Chondrocyte (in vitro differentiated cells): ENCODE measurements around the gene SOX1. TPM values are rescaled to one million over a fixed set of nuclear protein-coding genes. Genes with fewer than 3 reads are reported as not detected.

Experiments
- DNase-seq: peaks from one replicate; pipeline ENCODE4 v3.0.0; 2021; ENCODE audit warnings: mixed read lengths, low spot score
- H3K27ac Mint-ChIP-seq: one replicate; pipeline ENCODE4 v1.8.0; 2021; ENCODE audit warnings: mild to moderate bottlenecking, moderate library complexity, mixed read lengths; ENCODE audit not compliant: unreplicated experiment
- H3K27me3 Mint-ChIP-seq: 2 replicates; pipeline ENCODE4 v1.8.0; 2021; ENCODE audit warnings: low read depth, mixed read lengths
- H3K36me3 Mint-ChIP-seq: 2 replicates; pipeline ENCODE4 v1.8.0; 2021; ENCODE audit warnings: low read depth, mixed read lengths
- H3K4me1 Mint-ChIP-seq: 2 replicates; pipeline ENCODE4 v1.8.0; 2021; ENCODE audit warnings: low read depth, mild to moderate bottlenecking, mixed read lengths
- H3K4me3 Mint-ChIP-seq: one replicate; pipeline ENCODE4 v1.8.0; 2021; ENCODE audit warnings: mild to moderate bottlenecking, moderate library complexity, mixed read lengths; ENCODE audit not compliant: unreplicated experiment
- H3K9me3 Mint-ChIP-seq: 2 replicates; pipeline ENCODE4 v1.8.0; 2021; ENCODE audit warnings: low read depth, mixed read lengths
- total RNA-seq: library from RNA; stranded (reverse); gene quantifications from 3 replicates; pipeline ENCODE4 v1.2.1, GENCODE V29; 2021
- TF ChIP-seq, protein P1 (sequence below): fragments of 200-600 bp; sonication (generic); IDR thresholded peaks from 2 replicates; pipeline ENCODE4 v1.5.0; 2021; ENCODE audit warnings: antibody characterized with exemption, mild to moderate bottlenecking, moderate library complexity

The SOX1 gene
- total RNA-seq, 1 donor from 2014 or later = not detected

DNA sequence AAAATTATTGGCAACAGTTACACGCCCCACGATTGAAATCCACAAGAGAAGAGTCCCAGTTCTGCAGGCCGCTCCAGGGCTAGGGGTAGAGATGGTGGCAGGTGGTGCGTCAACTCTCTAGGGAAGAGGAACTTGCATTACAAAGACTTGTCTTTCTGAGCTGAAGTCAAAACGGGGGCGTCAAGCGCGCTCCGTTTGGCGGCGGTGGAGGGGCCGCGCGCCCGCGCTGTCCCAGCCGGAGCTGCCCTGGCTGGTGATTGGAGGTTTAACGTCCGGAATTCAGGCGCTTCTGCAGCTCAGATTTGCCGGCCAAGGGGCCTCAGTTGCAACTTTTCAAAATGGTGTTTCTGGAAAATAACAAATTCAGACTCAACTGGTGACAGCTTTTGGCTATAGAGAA, 38.9 kb downstream of the SOX1 start:
- H3K27ac Mint-ChIP-seq = no peak overlapping the region

DNA sequence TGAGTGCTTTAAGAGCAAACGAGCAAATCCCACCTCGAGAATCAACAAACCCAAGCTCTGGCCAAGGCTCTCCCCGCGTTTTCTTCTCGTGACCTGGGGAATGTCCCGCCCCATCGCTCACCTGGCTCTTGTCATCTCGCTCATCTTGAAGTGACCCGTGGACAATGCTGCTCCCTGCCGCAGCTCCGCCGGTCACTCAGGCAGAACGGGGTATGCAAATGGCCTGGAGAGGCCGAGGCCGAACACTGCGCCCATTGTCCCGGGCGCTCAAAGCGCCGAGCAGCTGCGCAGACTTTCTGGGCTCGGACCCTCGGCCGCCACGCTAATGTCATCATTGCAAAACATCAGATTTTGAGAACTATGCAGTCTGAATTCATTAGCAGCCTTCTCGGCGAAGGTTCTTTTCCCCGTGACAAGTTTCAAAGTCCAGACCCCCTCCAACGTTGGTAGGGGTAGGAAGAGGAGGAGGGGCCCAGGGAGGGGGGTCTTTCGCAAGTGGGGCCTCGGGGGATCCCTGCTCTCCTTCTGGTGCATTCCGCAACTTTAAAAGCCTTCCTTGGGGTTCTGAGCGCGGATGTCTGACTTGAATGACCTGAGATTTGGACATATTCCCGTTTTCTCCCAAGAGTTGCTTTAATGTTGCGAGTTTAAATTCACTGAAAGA, 39.7 kb downstream of the SOX1 start:
- Mint-ChIP-seq H3K9me3 (no peaks in the 10 kb centered on the region), H3K4me3 (no peak overlapping the region), H3K27ac (no peak overlapping the region), H3K4me1 (peaks cover 12% of the 10 kb centered on the region), H3K36me3 (no peaks in the 10 kb centered on the region), H3K27me3 (peaks cover 72% of the 10 kb centered on the region)
- TF ChIP-seq, protein P1, sequence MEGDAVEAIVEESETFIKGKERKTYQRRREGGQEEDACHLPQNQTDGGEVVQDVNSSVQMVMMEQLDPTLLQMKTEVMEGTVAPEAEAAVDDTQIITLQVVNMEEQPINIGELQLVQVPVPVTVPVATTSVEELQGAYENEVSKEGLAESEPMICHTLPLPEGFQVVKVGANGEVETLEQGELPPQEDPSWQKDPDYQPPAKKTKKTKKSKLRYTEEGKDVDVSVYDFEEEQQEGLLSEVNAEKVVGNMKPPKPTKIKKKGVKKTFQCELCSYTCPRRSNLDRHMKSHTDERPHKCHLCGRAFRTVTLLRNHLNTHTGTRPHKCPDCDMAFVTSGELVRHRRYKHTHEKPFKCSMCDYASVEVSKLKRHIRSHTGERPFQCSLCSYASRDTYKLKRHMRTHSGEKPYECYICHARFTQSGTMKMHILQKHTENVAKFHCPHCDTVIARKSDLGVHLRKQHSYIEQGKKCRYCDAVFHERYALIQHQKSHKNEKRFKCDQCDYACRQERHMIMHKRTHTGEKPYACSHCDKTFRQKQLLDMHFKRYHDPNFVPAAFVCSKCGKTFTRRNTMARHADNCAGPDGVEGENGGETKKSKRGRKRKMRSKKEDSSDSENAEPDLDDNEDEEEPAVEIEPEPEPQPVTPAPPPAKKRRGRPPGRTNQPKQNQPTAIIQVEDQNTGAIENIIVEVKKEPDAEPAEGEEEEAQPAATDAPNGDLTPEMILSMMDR = no peak
- DNase-seq = no peak

More for the DNA sequence above, 38.9 kb downstream of the SOX1 start:
- TF ChIP-seq, protein P1 = no peak
- Mint-ChIP-seq H3K27me3 (peaks cover 72% of the 10 kb centered on the region), H3K4me3 (no peak overlapping the region), H3K36me3 (no peaks in the 10 kb centered on the region), H3K9me3 (no peaks in the 10 kb centered on the region), H3K4me1 (peaks cover 12% of the 10 kb centered on the region)
- DNase-seq = no peak

DNA sequence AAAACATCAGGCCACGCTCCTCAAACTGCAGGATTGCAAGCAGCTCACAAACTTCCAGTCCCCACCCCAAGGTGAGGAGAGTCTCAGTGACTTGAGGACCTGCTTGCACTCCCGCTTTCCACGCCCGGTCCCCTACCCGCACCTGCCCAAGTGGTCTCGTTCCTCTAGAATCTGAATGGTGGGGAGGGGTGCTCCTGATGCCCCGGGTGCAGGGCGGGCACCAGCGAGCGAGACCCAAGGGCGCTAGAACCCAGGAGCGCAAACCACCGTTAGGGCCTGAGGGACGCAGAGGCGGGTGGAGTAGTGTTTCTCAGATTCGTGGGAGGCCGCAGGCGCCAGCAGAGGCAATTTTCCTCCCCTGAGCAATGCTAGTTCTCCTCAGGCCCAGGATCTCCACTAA, 40.3 kb downstream of the SOX1 start:
- no peak overlapping the region for H3K4me3 Mint-ChIP-seq
- peaks cover 12% of the 10 kb centered on the region for H3K4me1 Mint-ChIP-seq
- no peaks in the 10 kb centered on the region for H3K36me3 Mint-ChIP-seq
- TF ChIP-seq, protein P1 = no peak
- H3K27ac Mint-ChIP-seq = no peak overlapping the region
- no peak for DNase-seq
- peaks cover 69% of the 10 kb centered on the region for H3K27me3 Mint-ChIP-seq
- H3K9me3 Mint-ChIP-seq = no peaks in the 10 kb centered on the region

DNA sequence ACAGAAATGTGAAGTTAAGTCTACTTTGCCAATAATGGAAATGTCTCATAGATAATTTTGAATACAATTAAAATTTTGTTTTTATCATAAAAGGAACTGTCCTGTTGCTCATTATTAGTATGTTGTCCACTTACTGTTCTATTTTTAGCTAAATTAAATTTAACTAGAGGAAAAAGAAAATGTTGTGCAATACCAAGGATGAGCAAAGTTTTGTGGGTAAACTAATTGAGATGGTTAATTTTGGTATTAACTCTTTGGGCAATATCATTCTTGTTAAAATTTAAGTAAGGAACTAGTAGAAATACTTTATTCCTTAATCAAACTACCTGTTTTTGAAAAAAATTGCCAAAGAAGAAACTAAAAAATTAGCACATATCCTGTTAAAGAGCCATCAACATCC, 43.5 kb downstream of the SOX1 start:
- H3K4me1 Mint-ChIP-seq = peaks cover 9% of the 10 kb centered on the region
- H3K27ac Mint-ChIP-seq = no peak overlapping the region
- H3K36me3 Mint-ChIP-seq = no peaks in the 10 kb centered on the region
- TF ChIP-seq, protein P1 = no peak
- no peak for DNase-seq
- H3K9me3 Mint-ChIP-seq = no peaks in the 10 kb centered on the region
- H3K27me3 Mint-ChIP-seq = peaks cover 79% of the 10 kb centered on the region
- H3K4me3 Mint-ChIP-seq = no peak overlapping the region

DNA sequence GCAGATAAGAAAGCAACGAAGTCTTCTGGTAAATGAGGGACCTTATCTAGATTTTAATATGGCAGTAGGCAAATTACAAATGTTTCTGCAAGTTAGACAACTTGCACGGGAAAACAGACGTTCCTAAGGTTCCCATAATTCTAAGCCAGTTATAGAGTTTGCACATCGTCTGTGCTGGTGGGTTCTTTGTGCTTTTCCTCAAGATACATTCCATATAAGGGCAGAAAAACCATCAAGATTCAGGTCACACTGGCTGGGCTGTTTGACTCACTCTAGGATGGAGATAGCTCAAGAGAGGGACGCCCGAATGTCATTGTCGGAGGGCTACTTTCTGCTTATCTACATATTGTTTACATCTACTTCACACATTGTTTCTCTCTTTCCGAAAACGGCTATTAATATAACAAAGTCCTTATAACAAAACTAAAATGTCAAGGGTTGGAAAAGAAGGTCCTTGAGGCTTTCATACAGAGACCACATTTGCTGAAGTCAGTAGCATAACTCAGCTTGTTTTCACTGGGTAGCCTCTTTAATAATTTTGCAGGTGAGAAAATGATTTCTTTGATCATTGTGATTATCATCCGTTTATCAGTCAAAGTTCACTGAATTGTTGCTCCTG, 44.4 kb downstream of the SOX1 start:
- Mint-ChIP-seq H3K27me3 (peaks cover 78% of the 10 kb centered on the region), H3K4me1 (peaks cover 2% of the 10 kb centered on the region)

More for the DNA sequence above, 44.4 kb downstream of the SOX1 start:
- H3K36me3 Mint-ChIP-seq = no peaks in the 10 kb centered on the region
- H3K27ac Mint-ChIP-seq = no peak overlapping the region
- TF ChIP-seq, protein P1 = no peak
- H3K4me3 Mint-ChIP-seq = no peak overlapping the region
- no peak for DNase-seq
- no peaks in the 10 kb centered on the region for H3K9me3 Mint-ChIP-seq
